HEK293 (cell line): ENCODE measurements around the gene SLC35E4.

Experiments used
- CTCF ChIA-PET: fragments of 350-600 bp; formaldehyde crosslinking; extraction: SDS; loops from one replicate; lab custom pipeline; 2021; ENCODE audit warnings: antibody characterized with exemption; lab: Yijun Ruan, JAX
- POLR2A ChIA-PET: fragments of 300-600 bp; formaldehyde crosslinking; extraction: SDS; loops from one replicate; lab custom pipeline; 2020; ENCODE audit warnings: antibody characterized with exemption, inconsistent platforms; lab: Yijun Ruan, JAX
- H3K27ac ChIP-seq: fragments of 200-500 bp; sonication (Bioruptor generic); 2 replicates; pipeline ENCODE4 v1.5.1; 2014; ENCODE audit warnings: low read depth, low read length, control low read depth, inconsistent platforms; ENCODE audit errors: extremely low read depth
- H3K36me3 ChIP-seq, 2 experiments: fragments of 200-500 bp in 1 of 2; sonication (Bioruptor generic) in 1 of 2; 1 replicate in 1 of 2; 2 replicates in 1 of 2; pipeline ENCODE4 v1.5.1; 2014 to 2017; ENCODE audit warnings: inconsistent platforms in 2 of 2, low read length in 2 of 2; ENCODE audit not compliant: control insufficient read depth in 2 of 2, insufficient read depth in 1 of 2
- H3K4me1 ChIP-seq: fragments of 200-500 bp; sonication (Bioruptor generic); 2 replicates; pipeline ENCODE4 v1.5.1; 2014; ENCODE audit warnings: mild to moderate bottlenecking, low read length, inconsistent platforms; ENCODE audit not compliant: control insufficient read depth, insufficient read depth
- H3K4me3 ChIP-seq: 2 replicates; pipeline ENCODE4 v1.5.1; 2011; ENCODE audit warnings: low read depth, mild to moderate bottlenecking, control low read depth, low read length, moderate library complexity
- H3K9me3 ChIP-seq: fragments of 200-500 bp; sonication (Bioruptor generic); 2 replicates; pipeline ENCODE4 v1.5.1; 2014; ENCODE audit warnings: low read depth, low read length, inconsistent platforms; ENCODE audit not compliant: control insufficient read depth, insufficient read depth
- GLI4 ChIP-seq: fragments of 450-650 bp; formaldehyde crosslinking; IDR thresholded peaks from 2 replicates; pipeline ENCODE4 v1.5.1; 2016; ENCODE audit warnings: missing biosample characterization, missing genetic modification characterization
- GLIS2 ChIP-seq: fragments of 450-650 bp; formaldehyde crosslinking; IDR thresholded peaks from 2 replicates; pipeline ENCODE4 v1.5.1; 2016; ENCODE audit warnings: missing biosample characterization, missing genetic modification characterization
- KLF1 ChIP-seq: fragments of 450-650 bp; formaldehyde crosslinking; IDR thresholded peaks from 2 replicates; pipeline ENCODE4 v1.5.1; 2016; ENCODE audit warnings: missing biosample characterization, missing genetic modification characterization
- KLF7 ChIP-seq: fragments of 450-650 bp; formaldehyde crosslinking; IDR thresholded peaks from 2 replicates; pipeline ENCODE4 v1.5.1; 2016; ENCODE audit warnings: missing biosample characterization, missing genetic modification characterization, borderline replicate concordance
- MEIS1 ChIP-seq: sonication (generic); formaldehyde crosslinking; IDR thresholded peaks from 2 replicates; pipeline ENCODE4 v1.8.1; 2022; ENCODE audit warnings: missing genetic modification reagents, mild to moderate bottlenecking, borderline replicate concordance
- SP3 ChIP-seq: fragments of 450-650 bp; formaldehyde crosslinking; IDR thresholded peaks from 2 replicates; pipeline ENCODE4 v1.5.1; 2016; ENCODE audit warnings: missing biosample characterization, missing genetic modification characterization
- YY2 ChIP-seq: fragments of 450-650 bp; formaldehyde crosslinking; IDR thresholded peaks from 2 replicates; pipeline ENCODE4 v1.5.1; 2016; ENCODE audit warnings: missing biosample characterization, missing genetic modification characterization
- ZBTB1 ChIP-seq: fragments of 450-650 bp; formaldehyde crosslinking; IDR thresholded peaks from 2 replicates; pipeline ENCODE4 v1.5.1; 2016; ENCODE audit warnings: missing biosample characterization, missing genetic modification characterization
- ZBTB17 ChIP-seq: fragments of 450-650 bp; formaldehyde crosslinking; IDR thresholded peaks from 2 replicates; pipeline ENCODE4 v1.5.1; 2016; ENCODE audit warnings: missing biosample characterization, missing genetic modification characterization
- ZEB2 ChIP-seq: fragments of 450-650 bp; formaldehyde crosslinking; IDR thresholded peaks from 2 replicates; pipeline ENCODE4 v1.5.1; 2016; ENCODE audit warnings: missing biosample characterization, missing genetic modification characterization
- ZFP3 ChIP-seq: fragments of 450-650 bp; formaldehyde crosslinking; IDR thresholded peaks from 2 replicates; pipeline ENCODE4 v1.5.1; 2016; ENCODE audit warnings: low read depth, missing biosample characterization, missing genetic modification characterization
- ZFP37 ChIP-seq: fragments of 450-650 bp; formaldehyde crosslinking; IDR thresholded peaks from 2 replicates; pipeline ENCODE4 v1.5.1; 2016; ENCODE audit warnings: missing biosample characterization, missing genetic modification characterization
- ZNF121 ChIP-seq: fragments of 450-650 bp; formaldehyde crosslinking; IDR thresholded peaks from 2 replicates; pipeline ENCODE4 v1.5.1; 2016; ENCODE audit warnings: missing biosample characterization, missing genetic modification characterization
- ZNF221 ChIP-seq: fragments of 450-650 bp; formaldehyde crosslinking; IDR thresholded peaks from 2 replicates; pipeline ENCODE4 v1.5.1; 2017; ENCODE audit warnings: missing biosample characterization, missing genetic modification characterization, borderline replicate concordance
- ZNF302 ChIP-seq: fragments of 450-650 bp; formaldehyde crosslinking; IDR thresholded peaks from 2 replicates; pipeline ENCODE4 v1.5.1; 2016; ENCODE audit warnings: missing biosample characterization, missing genetic modification characterization, low read depth
- ZNF324 ChIP-seq: fragments of 450-650 bp; formaldehyde crosslinking; IDR thresholded peaks from 2 replicates; pipeline ENCODE4 v1.5.1; 2016; ENCODE audit warnings: missing biosample characterization, missing genetic modification characterization
- ZNF335 ChIP-seq: fragments of 450-650 bp; formaldehyde crosslinking; conservative IDR thresholded peaks from 2 replicates; pipeline ENCODE4 v1.5.1; 2016; ENCODE audit warnings: missing biosample characterization, missing genetic modification characterization
- ZNF350 ChIP-seq: fragments of 450-650 bp; formaldehyde crosslinking; IDR thresholded peaks from 2 replicates; pipeline ENCODE4 v1.5.0; 2017; ENCODE audit warnings: missing biosample characterization, mild to moderate bottlenecking, missing genetic modification characterization
- ZNF48 ChIP-seq: fragments of 450-650 bp; formaldehyde crosslinking; IDR thresholded peaks from 2 replicates; pipeline ENCODE4 v1.5.1; 2016; ENCODE audit warnings: missing biosample characterization, missing genetic modification characterization
- ZNF600 ChIP-seq: fragments of 450-650 bp; formaldehyde crosslinking; IDR thresholded peaks from 2 replicates; pipeline ENCODE4 v1.5.1; 2016; ENCODE audit warnings: missing biosample characterization, missing genetic modification characterization
- ZNF658 ChIP-seq: fragments of 450-650 bp; formaldehyde crosslinking; IDR thresholded peaks from 2 replicates; pipeline ENCODE4; 2016; ENCODE audit warnings: missing biosample characterization, missing genetic modification characterization
- ZNF768 ChIP-seq: fragments of 450-650 bp; formaldehyde crosslinking; IDR thresholded peaks from 2 replicates; pipeline ENCODE4 v1.5.1; 2018; ENCODE audit warnings: missing biosample characterization, mild to moderate bottlenecking, missing genetic modification characterization
- ZNF792 ChIP-seq: fragments of 450-650 bp; formaldehyde crosslinking; IDR thresholded peaks from 2 replicates; pipeline ENCODE4 v1.5.1; 2016; ENCODE audit warnings: missing biosample characterization, missing genetic modification characterization
- TF ChIP-seq, protein P1 (sequence below): fragments of 450-650 bp; formaldehyde crosslinking; IDR thresholded peaks from 2 replicates; pipeline ENCODE4 v1.5.1; 2016; ENCODE audit warnings: missing biosample characterization, missing genetic modification characterization
- TF ChIP-seq, protein P2 (sequence below): fragments of 450-650 bp; formaldehyde crosslinking; IDR thresholded peaks from 2 replicates; pipeline ENCODE4 v1.5.1; 2017; ENCODE audit warnings: missing biosample characterization, mild to moderate bottlenecking, missing genetic modification characterization, moderate library complexity
- TF ChIP-seq, protein P3 (sequence below): fragments of 450-650 bp; formaldehyde crosslinking; IDR thresholded peaks from 2 replicates; pipeline ENCODE4 v1.5.1; 2016; ENCODE audit warnings: missing biosample characterization, missing genetic modification characterization
- TF ChIP-seq, protein P4 (sequence below): fragments of 450-650 bp; formaldehyde crosslinking; IDR thresholded peaks from 2 replicates; pipeline ENCODE4 v1.5.1; 2016; ENCODE audit warnings: missing biosample characterization, missing genetic modification characterization

Gene SLC35E4

DNA sequence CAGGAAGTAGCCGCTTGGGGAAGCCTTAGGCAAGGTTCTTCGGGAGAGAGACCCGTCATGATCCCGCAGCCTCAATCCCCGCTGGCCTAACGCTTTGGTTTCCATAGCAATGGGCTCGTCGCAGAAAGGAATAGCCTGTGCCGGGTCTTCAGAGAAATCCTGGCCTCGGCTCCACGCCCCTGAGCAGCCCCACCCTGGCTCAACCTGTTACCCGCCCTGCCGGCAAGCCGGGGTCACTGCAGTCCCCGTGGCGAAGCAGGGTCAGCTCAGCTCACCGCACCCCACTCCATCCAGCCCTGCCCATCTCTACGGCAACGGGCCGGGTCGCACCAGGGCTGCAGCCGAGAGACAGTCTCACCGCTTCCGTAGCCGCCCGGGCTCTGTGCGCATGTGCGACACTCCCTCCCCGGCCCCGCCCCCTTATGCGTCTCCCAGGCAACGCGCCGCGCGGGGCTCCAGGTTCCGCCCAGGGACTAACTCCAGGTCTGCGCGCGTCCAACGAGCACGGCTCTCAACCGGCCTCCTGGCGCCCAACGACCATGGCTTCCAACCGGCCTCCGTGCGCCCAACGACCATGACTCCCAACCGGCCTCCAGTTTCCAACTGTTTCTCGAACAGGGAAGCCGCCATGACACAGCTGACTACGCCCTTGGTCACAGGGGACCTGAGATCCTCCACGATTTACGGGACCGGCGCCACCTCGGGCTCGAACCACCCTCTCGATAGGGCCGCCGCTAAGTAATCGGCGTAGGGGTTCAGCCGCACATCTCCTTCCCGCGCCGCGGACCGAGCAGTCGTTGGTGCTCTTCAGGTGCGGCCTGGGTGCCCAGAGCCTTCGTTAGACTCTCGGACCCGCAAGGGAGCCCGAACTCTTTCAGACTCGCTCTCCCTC, 32.2 kb downstream of the SLC35E4 start, which contains the start of gene DUSP18 (continued):
- TF ChIP-seq, protein P1, sequence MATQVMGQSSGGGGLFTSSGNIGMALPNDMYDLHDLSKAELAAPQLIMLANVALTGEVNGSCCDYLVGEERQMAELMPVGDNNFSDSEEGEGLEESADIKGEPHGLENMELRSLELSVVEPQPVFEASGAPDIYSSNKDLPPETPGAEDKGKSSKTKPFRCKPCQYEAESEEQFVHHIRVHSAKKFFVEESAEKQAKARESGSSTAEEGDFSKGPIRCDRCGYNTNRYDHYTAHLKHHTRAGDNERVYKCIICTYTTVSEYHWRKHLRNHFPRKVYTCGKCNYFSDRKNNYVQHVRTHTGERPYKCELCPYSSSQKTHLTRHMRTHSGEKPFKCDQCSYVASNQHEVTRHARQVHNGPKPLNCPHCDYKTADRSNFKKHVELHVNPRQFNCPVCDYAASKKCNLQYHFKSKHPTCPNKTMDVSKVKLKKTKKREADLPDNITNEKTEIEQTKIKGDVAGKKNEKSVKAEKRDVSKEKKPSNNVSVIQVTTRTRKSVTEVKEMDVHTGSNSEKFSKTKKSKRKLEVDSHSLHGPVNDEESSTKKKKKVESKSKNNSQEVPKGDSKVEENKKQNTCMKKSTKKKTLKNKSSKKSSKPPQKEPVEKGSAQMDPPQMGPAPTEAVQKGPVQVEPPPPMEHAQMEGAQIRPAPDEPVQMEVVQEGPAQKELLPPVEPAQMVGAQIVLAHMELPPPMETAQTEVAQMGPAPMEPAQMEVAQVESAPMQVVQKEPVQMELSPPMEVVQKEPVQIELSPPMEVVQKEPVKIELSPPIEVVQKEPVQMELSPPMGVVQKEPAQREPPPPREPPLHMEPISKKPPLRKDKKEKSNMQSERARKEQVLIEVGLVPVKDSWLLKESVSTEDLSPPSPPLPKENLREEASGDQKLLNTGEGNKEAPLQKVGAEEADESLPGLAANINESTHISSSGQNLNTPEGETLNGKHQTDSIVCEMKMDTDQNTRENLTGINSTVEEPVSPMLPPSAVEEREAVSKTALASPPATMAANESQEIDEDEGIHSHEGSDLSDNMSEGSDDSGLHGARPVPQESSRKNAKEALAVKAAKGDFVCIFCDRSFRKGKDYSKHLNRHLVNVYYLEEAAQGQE (tag by site-specific recombination) = no peak
- TF ChIP-seq ZNF121 = 0 out of 2 replicates have a peak, but pooled peaks have one; percentile 11
- peak; percentile 83; the same call in 1 of the 2 replicates for TF ChIP-seq ZEB2
- no peak for TF ChIP-seq ZBTB1 (tag by site-specific recombination)
- TF ChIP-seq, protein P2, sequence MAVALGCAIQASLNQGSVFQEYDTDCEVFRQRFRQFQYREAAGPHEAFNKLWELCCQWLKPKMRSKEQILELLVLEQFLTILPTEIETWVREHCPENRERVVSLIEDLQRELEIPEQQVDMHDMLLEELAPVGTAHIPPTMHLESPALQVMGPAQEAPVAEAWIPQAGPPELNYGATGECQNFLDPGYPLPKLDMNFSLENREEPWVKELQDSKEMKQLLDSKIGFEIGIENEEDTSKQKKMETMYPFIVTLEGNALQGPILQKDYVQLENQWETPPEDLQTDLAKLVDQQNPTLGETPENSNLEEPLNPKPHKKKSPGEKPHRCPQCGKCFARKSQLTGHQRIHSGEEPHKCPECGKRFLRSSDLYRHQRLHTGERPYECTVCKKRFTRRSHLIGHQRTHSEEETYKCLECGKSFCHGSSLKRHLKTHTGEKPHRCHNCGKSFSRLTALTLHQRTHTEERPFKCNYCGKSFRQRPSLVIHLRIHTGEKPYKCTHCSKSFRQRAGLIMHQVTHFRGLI (tag by site-specific recombination) = peak; percentile 99
- TF ChIP-seq ZNF658 = no peak
- TF ChIP-seq ZFP37 (tag by site-specific recombination) = peak; percentile 78
- TF ChIP-seq KLF1 (tag by site-specific recombination) = peak; percentile 83
- 0 out of 2 replicates have a peak, but pooled peaks have one; percentile 39 for TF ChIP-seq ZNF324
- no peak for TF ChIP-seq ZFP3 (tag by site-specific recombination)
- TF ChIP-seq MEIS1 (CRISPR knock-in tag) = no peak
- TF ChIP-seq YY2 (tag by site-specific recombination) = peak; percentile 65; the same call in 1 of the 2 replicates
- no peak for TF ChIP-seq ZNF792 (tag by site-specific recombination)
- peak; percentile 84 for TF ChIP-seq ZNF335
- no peak for TF ChIP-seq GLI4 (tag by site-specific recombination)
- peak; percentile 43; the same call in 1 of the 2 replicates for TF ChIP-seq GLIS2
- no peak for TF ChIP-seq ZNF350 (tag by site-specific recombination)
- TF ChIP-seq ZNF302 = no peak
- TF ChIP-seq ZBTB17 (tag by site-specific recombination) = peak; percentile 94
- TF ChIP-seq KLF7 = peak; percentile 53
- no peak for TF ChIP-seq ZNF768 (tag by site-specific recombination)
- peak; percentile 78 for TF ChIP-seq SP3 (tag by site-specific recombination)

DNA sequence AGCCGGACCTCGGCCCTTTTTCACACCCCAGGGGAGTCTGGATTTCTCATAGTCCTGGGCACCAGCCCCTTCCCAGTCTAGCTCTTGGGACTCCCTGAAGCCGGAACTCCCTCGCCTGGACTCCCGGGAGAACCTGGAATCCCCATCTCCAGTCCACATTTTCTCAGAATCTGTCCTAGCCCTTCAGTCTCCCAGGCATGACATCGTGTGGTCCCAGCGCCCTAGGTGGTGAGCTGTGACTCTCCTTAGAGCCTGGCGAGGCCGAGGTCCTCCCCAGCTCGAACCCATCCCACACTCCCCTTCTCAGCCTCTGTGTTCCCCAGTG, 32.8 kb downstream of the SLC35E4 start:
- Histone ChIP-seq H3K4me3 (peak overlapping the region; percentile 84), H3K27ac (peak overlapping the region; percentile 46; the same call in 1 of the 2 replicates), H3K9me3 (no peaks in the 10 kb centered on the region), H3K4me1 (no peaks in the 10 kb centered on the region), H3K36me3 (peaks cover 0 to 5% of the 10 kb centered on the region in 2 experiments; a peak in 1 of 3 replicates)
- ChIA-PET CTCF (interaction anchor here (0.6 to 1.2 kb wide), 5 partner anchors 34 to 439 kb away, joined by 3 to 8 read pairs (median 3); partner anchors contain the start of gene SELENOM), POLR2A (interaction anchor here (0.5 to 0.6 kb wide), 2 partner anchors 61 to 135 kb away, joined by 3 read pairs; partner anchors contain the start of gene TCN2)
- TF ChIP-seq ZNF221 (tag by site-specific recombination) = no peak
- peak; percentile 57 for TF ChIP-seq ZNF335
- TF ChIP-seq, protein P3, sequence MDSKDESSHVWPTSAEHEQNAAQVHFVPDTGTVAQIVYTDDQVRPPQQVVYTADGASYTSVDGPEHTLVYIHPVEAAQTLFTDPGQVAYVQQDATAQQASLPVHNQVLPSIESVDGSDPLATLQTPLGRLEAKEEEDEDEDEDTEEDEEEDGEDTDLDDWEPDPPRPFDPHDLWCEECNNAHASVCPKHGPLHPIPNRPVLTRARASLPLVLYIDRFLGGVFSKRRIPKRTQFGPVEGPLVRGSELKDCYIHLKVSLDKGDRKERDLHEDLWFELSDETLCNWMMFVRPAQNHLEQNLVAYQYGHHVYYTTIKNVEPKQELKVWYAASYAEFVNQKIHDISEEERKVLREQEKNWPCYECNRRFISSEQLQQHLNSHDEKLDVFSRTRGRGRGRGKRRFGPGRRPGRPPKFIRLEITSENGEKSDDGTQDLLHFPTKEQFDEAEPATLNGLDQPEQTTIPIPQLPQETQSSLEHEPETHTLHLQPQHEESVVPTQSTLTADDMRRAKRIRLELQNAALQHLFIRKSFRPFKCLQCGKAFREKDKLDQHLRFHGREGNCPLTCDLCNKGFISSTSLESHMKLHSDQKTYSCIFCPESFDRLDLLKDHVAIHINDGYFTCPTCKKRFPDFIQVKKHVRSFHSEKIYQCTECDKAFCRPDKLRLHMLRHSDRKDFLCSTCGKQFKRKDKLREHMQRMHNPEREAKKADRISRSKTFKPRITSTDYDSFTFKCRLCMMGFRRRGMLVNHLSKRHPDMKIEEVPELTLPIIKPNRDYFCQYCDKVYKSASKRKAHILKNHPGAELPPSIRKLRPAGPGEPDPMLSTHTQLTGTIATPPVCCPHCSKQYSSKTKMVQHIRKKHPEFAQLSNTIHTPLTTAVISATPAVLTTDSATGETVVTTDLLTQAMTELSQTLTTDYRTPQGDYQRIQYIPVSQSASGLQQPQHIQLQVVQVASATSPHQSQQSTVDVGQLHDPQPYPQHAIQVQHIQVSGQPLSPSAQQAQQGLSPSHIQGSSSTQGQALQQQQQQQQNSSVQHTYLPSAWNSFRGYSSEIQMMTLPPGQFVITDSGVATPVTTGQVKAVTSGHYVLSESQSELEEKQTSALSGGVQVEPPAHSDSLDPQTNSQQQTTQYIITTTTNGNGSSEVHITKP (tag by site-specific recombination) = peak; percentile 46
- TF ChIP-seq, protein P4, sequence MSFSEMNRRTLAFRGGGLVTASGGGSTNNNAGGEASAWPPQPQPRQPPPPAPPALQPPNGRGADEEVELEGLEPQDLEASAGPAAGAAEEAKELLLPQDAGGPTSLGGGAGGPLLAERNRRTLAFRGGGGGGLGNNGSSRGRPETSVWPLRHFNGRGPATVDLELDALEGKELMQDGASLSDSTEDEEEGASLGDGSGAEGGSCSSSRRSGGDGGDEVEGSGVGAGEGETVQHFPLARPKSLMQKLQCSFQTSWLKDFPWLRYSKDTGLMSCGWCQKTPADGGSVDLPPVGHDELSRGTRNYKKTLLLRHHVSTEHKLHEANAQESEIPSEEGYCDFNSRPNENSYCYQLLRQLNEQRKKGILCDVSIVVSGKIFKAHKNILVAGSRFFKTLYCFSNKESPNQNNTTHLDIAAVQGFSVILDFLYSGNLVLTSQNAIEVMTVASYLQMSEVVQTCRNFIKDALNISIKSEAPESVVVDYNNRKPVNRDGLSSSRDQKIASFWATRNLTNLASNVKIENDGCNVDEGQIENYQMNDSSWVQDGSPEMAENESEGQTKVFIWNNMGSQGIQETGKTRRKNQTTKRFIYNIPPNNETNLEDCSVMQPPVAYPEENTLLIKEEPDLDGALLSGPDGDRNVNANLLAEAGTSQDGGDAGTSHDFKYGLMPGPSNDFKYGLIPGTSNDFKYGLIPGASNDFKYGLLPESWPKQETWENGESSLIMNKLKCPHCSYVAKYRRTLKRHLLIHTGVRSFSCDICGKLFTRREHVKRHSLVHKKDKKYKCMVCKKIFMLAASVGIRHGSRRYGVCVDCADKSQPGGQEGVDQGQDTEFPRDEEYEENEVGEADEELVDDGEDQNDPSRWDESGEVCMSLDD (tag by site-specific recombination) = 0 out of 2 replicates have a peak, but pooled peaks have one; percentile 0
- 0 out of 2 replicates have a peak, but pooled peaks have one; percentile 26 for TF ChIP-seq ZNF600
- no peak for TF ChIP-seq ZNF48 (tag by site-specific recombination)
